ENCODE measurements around the gene MBD3.

GRCh38 chr19:1585243-1585580 lies 7.5 kb downstream of the MBD3 start:
- TF ChIP-seq POLR2AphosphoS5 (IDR thresholded peaks at IDR 0.05; ENCODE audit: low read depth, low read length) (no peak), TAF1 (IDR thresholded peaks at IDR 0.05; ENCODE audit: borderline replicate concordance, low read depth, low read length) (no peak), POLR2A (IDR thresholded peaks at IDR 0.05; ENCODE audit: low read depth, low read length) (no peak)

Data from GM12892 (cell line).